ENCODE results near the gene IP6K1.

IP6K1 gene

GRCh38 chr3:49724586-49724985, 61.8 kb downstream of the IP6K1 start:
- no peak for DNase-seq (ENCODE audit: low read depth, low spot score)

- peak; percentile 84 for DNase-seq (ENCODE audit: low read depth, low spot score)
Measured at GRCh38 chr3:49723628-49724551, 62.5 kb downstream of the IP6K1 start, which contains the start of gene GMPPB. Gene GMPPB (minus strand): TSS chr3:49723951. CDS start chr3:49723726, 225 bp downstream.

GRCh38 chr3:49723296-49723627, 63.1 kb downstream of the IP6K1 start:
- DNase-seq (ENCODE audit: low read depth, low spot score) = no peak

- DNase-seq (ENCODE audit: low read depth, low spot score) = no peak
Measured at GRCh38 chr3:49722896-49723295, 63.4 kb downstream of the IP6K1 start.

GRCh38 chr3:49721896-49722781, 64.2 kb downstream of the IP6K1 start:
- no peak for DNase-seq (ENCODE audit: low read depth, low spot score)

GRCh38 chr3:49721596-49721895, 64.8 kb downstream of the IP6K1 start:
- DNase-seq (ENCODE audit: low read depth, low spot score) = no peak

- no peak for DNase-seq (ENCODE audit: low read depth, low spot score)
Measured at GRCh38 chr3:49720855-49721595, 65.3 kb downstream of the IP6K1 start.

- DNase-seq (ENCODE audit: low read depth, low spot score) = peak; percentile 82
Measured at GRCh38 chr3:49719214-49719884, 67.0 kb downstream of the IP6K1 start, which contains the start of gene AMIGO3. Gene AMIGO3 (minus strand): TSS chr3:49719684. CDS start chr3:49719465, 219 bp downstream.

- no peak for DNase-seq (ENCODE audit: low read depth, low spot score)
Measured at GRCh38 chr3:49718858-49719213, 67.5 kb downstream of the IP6K1 start.

GRCh38 chr3:49717959-49718857, 68.1 kb downstream of the IP6K1 start:
- DNase-seq (ENCODE audit: low read depth, low spot score) = no peak

GRCh38 chr3:49717211-49717958, 69.0 kb downstream of the IP6K1 start:
- DNase-seq (ENCODE audit: low read depth, low spot score) = no peak

GRCh38 chr3:49716691-49717210, 69.6 kb downstream of the IP6K1 start:
- DNase-seq (ENCODE audit: low read depth, low spot score) = no peak

GRCh38 chr3:49716169-49716568, 70.2 kb downstream of the IP6K1 start:
- no peak for DNase-seq (ENCODE audit: low read depth, low spot score)

- DNase-seq (ENCODE audit: low read depth, low spot score) = no peak
Measured at GRCh38 chr3:49715611-49716121, 70.7 kb downstream of the IP6K1 start.

- DNase-seq (ENCODE audit: low read depth, low spot score) = no peak
Measured at GRCh38 chr3:49714728-49715550, 71.4 kb downstream of the IP6K1 start.

- no peak for DNase-seq (ENCODE audit: low read depth, low spot score)
Measured at GRCh38 chr3:49713336-49714105, 72.8 kb downstream of the IP6K1 start.

GRCh38 chr3:49712631-49713317, 73.6 kb downstream of the IP6K1 start:
- DNase-seq (ENCODE audit: low read depth, low spot score) = no peak

All from activated CD4-positive, CD25-positive, alpha-beta regulatory T cell treated with anti-CD3 and anti-CD28 coated beads, Interleukin-2, amount 50 U/mL, for 16 hours (primary cell).